ENCODE results near the gene KLF11. TPM values are rescaled to one million over a fixed set of nuclear protein-coding genes. Genes with fewer than 3 reads are reported as not detected.

KLF11 gene
- total and polyA plus RNA-seq, 9 of the 15 experiments (the other 6 are each of a cell fraction or from before 2014, with no cell fraction given), result 2.1 to 13.4 (median 6.5) TPM

DNA sequence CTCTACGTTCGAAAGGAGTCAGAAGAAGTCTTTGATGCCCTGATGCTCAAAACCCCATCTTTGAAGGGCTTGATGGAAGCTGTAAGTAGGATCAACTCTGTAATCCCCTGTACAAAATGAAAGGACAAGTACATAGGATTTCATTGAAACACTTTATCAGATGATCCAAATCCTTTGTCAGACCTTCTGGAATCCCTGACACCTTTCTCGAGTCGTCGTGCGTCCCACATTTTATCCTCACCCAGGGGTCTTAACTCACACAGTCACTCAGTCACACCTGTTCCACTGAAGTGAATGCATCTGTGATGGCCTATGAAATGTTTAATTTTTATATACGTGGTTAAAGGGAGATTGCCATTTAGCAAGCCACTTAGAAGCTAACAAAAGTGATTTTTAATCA is 47.0 kb upstream of the KLF11 start (continued):
- TF ChIP-seq, protein P1, sequence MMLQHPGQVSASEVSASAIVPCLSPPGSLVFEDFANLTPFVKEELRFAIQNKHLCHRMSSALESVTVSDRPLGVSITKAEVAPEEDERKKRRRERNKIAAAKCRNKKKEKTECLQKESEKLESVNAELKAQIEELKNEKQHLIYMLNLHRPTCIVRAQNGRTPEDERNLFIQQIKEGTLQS (IDR thresholded peaks at IDR 0.05), result no peak
- TF ChIP-seq, protein P1 (CRISPR knock-in tag; conservative IDR thresholded peaks at IDR 0.05), result no peak
- TF ChIP-seq ZNF239 (CRISPR knock-in tag; IDR thresholded peaks at IDR 0.05), result no peak
- no peak for TF ChIP-seq MAFG (tag; conservative IDR thresholded peaks at IDR 0.05)
- no peak for TF ChIP-seq POLR3A (IDR thresholded peaks at IDR 0.05; ENCODE audit: borderline replicate concordance, extremely low read depth, insufficient read depth, insufficient read length)

DNA sequence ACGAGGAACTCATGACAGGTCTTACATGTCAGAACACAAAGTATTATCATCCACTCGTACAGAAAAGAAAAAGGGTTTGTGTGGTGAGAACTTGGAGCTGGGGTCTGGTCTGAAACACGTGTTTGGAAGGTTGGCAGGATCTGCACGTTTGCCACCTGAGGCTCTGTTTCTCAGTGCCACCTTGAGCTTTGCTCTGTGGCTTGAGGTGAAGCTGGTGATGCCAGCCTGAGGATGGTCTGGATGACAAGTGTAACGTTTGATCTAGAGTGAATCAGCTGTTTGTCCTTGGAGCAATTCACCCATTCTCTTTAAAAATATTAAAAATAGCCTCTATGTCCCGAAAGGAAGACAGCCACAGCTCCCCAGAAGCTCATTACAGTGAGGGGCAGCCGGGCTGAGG is 45.4 kb upstream of the KLF11 start:
- Histone ChIP-seq H3K79me2 (ENCODE audit: control insufficient read depth, insufficient read depth, low read length) (no peaks in the 10 kb centered on the region), H3K4me2 (ENCODE audit: insufficient read depth, low read length) (no peak overlapping the region), H3K9me1 (ENCODE audit: control insufficient read depth, insufficient read depth, low read length) (no peaks in the 10 kb centered on the region), H3K9me3 (replicated peaks; ENCODE audit: control insufficient read depth, insufficient read depth, low read depth, low read length) (no peaks in the 10 kb centered on the region), H3K27ac (ENCODE audit: extremely low read depth, low read depth, low read length) (no peak overlapping the region), H3K4me3 (no peak overlapping the region), H3K36me3 (ENCODE audit: control insufficient read depth, insufficient read depth, low read length) (no peaks in the 10 kb centered on the region), H3K9ac (ENCODE audit: insufficient read depth in 1 of 2, low read depth in 2 of 2, low read length in 2 of 2) (no peak overlapping the region), H2AFZ (ENCODE audit: low read depth, low read length) (no peak overlapping the region), H4K20me1 (replicated peaks; ENCODE audit: control insufficient read depth, insufficient read depth, low read length) (no peaks in the 10 kb centered on the region), H3K27me3 (ENCODE audit: control insufficient read depth in 2 of 2, insufficient read depth in 2 of 2, low read length in 2 of 2) (no peaks in the 10 kb centered on the region), H3K4me1 (replicated peaks in 1 of 2; ENCODE audit: control insufficient read depth in 2 of 2, insufficient read depth in 2 of 2, low read length in 2 of 2) (peaks cover 0 to 3% of the 10 kb centered on the region in 2 experiments; a peak in 1 of 5 replicates)
- CTCF ChIA-PET (ENCODE audit: low intra/inter-chr PET ratio), result no interaction called here
- ATAC-seq (no peak), FAIRE-seq (no peak), DNase-seq (ENCODE audit: extremely low read depth in 1 of 4, low spot score in 3 of 4) (no peak)
- BruUV-seq (replicated peaks), result no TSS peak
- POLR2A ChIA-PET, result interaction anchor here (0.6 to 1.0 kb wide), 4 partner anchors 10 to 46 kb away, joined by 3 to 4 read pairs (median 4); partner anchors contain the start of gene KLF11
- intact Hi-C loops (cut with micrococcal nuclease), result no loop called here
- in situ Hi-C loops (cut with MboI), result no loop called here
- WGBS (ENCODE audit: insufficient coverage, low coverage, missing lambda C conversion rate), result 56% methylated on average over 6 of the region's 7 CpGs
- no peak for TF ChIP-seq HNRNPK (IDR thresholded peaks at IDR 0.05; ENCODE audit: low read depth, low read length, poor library complexity, severe bottlenecking)
- no peak for TF ChIP-seq TSC22D4 (tag; IDR thresholded peaks at IDR 0.05)
- TF ChIP-seq CBX1 (IDR thresholded peaks at IDR 0.05; ENCODE audit: low read depth), result no peak
- TF ChIP-seq SNRNP70 (optimal IDR thresholded peaks at IDR 0.05; ENCODE audit: low read depth, low read length), result no peak
- no peak for TF ChIP-seq HDAC8 (tag; IDR thresholded peaks at IDR 0.05)
- TF ChIP-seq, protein P2, sequence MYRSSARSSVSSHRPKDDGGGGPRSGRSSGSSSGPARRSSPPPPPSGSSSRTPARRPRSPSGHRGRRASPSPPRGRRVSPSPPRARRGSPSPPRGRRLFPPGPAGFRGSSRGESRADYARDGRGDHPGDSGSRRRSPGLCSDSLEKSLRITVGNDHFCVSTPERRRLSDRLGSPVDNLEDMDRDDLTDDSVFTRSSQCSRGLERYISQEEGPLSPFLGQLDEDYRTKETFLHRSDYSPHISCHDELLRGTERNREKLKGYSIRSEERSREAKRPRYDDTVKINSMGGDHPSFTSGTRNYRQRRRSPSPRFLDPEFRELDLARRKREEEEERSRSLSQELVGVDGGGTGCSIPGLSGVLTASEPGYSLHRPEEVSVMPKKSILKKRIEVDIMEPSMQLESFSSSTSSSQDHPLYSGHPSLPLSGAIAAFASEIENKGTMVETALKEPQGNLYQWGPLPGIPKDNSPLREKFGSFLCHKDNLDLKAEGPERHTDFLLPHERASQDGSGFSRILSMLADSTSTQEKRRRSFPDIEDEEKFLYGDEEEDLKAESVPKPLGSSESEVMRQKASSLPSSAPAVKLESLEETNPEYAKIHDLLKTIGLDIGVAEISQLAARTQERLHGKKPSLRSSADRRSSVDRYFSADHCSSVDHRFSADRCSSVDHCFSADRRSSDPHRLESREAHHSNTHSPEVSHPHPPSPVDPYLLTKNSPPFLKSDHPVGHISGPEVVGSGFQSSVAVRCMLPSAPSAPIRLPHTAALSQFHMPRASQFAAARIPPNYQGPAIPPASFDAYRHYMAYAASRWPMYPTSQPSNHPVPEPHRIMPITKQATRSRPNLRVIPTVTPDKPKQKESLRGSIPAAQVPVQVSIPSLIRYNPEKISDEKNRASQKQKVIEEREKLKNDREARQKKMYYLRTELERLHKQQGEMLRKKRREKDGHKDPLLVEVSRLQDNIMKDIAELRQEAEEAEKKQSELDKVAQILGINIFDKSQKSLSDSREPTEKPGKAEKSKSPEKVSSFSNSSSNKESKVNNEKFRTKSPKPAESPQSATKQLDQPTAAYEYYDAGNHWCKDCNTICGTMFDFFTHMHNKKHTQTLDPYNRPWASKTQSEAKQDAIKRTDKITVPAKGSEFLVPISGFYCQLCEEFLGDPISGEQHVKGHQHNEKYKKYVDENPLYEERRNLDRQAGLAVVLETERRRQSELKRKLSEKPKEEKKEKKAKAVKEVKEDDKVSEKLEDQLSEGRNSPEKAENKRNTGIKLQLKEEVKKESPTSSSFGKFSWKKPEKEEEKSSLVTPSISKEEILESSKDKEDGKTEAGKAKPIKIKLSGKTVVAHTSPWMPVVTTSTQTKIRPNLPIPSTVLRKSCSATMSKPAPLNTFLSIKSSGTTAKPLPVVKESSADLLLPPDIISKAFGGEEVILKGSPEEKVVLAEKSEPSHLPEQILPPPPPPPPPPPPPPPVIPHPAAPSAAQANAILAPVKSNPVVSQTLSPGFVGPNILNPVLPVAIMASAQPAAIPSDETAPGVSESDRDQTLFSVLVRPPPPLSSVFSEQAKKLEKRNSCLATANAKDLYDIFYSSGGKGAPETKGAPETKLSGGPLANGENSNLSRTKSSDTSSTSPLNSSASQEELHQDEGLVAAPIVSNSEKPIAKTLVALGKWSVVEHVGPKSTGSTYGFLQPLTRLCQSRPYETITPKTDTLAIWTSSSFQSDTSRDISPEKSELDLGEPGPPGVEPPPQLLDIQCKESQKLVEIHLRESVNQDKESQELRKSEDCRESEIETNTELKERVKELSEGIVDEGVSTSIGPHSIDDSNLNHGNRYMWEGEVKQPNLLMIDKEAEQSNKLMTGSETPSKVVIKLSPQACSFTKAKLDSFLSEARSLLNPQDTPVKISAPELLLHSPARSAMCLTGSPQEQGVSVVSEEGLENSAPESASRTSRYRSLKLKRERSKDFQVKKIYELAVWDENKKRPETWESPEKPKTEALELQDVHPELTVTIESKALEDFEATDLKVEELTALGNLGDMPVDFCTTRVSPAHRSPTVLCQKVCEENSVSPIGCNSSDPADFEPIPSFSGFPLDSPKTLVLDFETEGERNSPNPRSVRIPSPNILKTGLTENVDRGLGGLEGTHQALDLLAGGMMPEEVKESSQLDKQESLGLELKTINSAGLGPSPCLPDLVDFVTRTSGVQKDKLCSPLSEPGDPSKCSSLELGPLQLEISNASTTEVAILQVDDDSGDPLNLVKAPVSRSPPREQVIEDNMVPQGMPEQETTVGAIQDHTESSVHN (IDR thresholded peaks at IDR 0.05; ENCODE audit: borderline replicate concordance in 1 of 2, low read depth in 1 of 2), result no peak
- TF ChIP-seq PRPF4 (IDR thresholded peaks at IDR 0.05; ENCODE audit: insufficient read depth, low read depth, low read length, poor library complexity, severe bottlenecking), result no peak
- no peak for TF ChIP-seq TRIM24 (IDR thresholded peaks at IDR 0.05)
